ENCODE results near the gene LRCH1.

The LRCH1 gene

DNA sequence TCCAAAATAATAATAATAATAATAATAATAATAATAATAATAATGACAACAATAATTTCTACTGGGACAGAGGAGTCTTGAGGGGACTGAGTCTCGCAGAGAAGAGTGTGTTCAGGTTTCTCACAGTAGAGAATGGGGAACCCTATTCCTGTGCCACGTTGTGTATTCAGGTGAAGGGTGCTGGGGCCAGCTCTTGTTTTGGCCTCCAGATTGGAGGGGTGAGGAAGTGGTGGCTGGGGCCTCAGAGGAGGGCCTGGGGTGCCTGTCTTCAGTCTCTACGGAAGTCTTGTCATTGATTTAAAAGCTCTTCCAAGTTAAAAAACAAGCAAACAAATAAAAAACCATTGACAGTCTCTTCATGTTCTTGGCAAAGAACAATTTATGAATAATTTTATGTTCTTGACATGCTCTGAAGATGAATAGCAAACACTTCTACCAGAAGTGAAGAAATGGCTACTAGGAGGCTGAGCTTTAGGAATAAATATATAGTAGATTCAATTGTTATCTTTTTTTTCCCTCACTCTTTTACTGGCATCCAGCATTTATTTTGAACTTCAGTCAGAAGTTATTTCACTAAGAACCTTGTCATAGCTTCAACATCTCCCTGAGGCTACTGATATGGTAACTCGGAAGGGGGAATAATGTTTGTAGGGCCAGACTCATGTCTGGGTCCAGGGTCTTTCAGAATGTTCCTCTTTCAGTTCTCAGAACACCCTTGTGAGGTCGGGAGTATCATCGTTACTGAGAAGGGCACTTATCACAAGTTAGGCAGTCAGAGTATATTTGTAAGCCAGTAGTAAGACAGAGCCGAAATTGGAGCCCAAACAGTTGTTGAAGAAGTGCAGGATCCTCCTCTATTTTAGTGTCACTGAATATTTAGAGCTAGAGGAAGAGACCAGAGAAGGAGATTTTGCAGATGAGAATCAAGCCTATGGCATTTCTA lies 13.1 kb downstream of the LRCH1 start:
- ATAC-seq: no peak

DNA sequence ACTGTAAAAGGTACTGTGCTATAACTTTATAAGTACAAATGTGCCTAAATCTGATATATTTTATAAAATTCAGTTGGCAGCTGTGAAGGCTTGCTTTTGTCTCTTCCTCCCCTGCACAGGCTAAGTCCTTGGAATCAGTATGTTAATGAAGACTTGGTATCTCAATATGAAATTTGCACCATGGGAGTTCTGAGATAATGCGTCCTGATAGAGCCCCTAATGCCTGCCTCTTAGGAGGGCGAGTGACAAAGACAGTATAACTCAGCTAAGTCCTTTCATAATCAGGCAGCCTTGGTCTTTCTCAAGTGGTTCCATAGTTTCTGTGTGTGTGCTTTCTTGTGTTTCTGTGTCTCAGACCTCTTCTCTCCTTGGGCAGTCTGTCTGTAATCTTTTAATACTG lies 14.7 kb downstream of the LRCH1 start:
- ATAC-seq: no peak

DNA sequence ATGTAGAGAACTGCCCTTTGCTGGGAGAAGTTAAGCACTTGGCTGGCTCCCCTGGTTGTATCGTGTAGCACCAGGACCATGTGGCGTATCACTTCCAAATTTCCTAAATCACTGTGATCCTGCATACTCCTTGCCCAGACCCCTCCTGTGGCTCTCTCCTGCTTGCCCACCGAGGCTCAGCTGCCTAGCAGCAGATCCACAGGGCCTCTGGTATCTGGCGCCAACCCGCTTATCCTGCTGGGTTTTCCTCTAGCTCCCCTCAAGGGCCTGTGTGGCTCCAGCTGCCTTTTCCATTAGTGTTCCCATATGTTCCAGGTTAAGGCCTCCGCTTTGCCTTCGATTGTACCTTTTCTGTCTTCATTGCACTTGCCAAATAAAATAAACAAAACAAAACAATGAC lies 16.5 kb downstream of the LRCH1 start:
- ATAC-seq: no peak

DNA sequence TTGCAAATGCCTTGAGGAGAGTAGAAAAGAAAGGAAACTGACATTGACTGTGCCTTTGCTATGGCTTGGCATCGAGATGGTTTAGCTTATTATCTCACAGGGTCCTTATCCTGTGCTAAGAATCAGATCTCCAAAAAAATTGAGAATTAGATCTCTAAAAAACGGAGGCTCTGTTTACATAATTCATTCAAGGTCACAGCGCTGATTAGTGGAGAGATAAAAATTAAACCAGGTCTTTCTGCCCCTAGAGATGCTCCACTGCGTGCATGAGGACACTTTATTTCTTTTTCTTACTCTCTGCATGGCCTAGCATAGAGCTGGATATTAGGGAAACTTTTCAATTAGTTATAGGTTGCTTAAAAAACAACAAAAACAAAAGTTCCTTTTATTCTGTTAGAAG lies 17.3 kb downstream of the LRCH1 start:
- no peak for ATAC-seq

DNA sequence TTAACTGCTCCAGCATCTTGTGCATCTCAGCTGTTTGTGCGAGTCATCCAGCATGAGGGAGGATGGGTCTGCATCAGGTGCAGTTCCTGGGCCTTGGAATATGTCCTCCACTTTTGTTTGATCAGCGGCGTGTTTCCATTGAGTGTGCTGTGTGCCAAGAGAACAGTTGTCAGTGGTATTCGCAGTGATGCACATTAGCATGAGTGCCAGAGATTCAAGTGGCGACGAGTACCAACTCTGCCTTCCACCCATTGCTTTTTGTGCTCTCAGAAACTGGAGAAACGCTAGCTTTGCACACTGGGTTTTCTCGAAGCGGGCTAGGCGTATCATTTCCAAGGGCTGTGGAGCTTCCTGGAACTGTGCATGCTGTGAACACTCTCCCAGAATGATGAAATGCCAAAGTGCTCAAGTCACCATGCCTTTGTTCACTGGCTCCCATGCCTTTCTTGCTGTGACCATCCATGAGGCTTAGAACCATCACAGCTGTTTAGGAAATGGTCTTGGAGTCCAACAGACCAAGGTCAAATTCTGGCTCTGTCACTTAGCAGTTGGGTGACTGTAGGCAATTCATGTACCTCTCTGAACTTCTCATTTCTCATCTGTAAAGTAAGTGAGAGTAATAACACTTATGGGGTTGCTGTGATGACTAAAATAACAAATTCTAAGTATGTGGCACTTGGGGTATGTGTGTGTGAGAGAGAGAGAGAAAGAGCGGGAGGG lies 18.4 kb downstream of the LRCH1 start:
- ATAC-seq: peak; percentile 38 to 81

DNA sequence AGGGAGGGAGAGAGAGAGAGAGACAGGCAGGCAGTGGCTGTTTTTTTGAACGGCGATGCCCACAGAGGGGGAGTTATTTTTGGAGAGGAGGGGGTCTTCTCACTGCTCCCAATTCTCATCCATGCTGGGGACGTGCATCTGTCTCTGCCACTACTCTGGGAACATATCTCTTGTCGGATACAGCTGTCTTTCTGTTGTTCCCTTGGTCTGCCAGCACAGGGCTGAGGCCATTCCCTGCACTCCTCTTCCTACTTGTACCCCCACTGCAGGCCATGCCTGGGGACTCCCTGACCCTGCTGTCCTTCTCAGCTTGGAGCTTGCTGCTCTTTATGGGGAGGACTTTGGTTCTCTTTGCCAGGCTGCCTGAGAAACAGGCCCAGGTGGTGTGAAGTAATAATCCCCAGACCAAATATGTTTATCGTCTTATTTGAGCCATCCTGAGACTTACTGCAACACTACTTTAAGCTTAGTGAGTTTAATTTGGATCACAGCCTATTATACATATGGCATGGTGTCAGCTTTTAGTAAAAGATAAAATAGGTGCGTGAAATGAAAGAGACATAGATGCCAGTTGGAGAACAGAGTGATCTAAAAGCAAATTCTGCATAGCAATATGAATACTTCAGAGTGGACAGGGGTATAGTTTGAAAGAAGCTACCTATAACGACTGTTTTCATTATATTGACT lies 19.1 kb downstream of the LRCH1 start:
- no peak for ATAC-seq

DNA sequence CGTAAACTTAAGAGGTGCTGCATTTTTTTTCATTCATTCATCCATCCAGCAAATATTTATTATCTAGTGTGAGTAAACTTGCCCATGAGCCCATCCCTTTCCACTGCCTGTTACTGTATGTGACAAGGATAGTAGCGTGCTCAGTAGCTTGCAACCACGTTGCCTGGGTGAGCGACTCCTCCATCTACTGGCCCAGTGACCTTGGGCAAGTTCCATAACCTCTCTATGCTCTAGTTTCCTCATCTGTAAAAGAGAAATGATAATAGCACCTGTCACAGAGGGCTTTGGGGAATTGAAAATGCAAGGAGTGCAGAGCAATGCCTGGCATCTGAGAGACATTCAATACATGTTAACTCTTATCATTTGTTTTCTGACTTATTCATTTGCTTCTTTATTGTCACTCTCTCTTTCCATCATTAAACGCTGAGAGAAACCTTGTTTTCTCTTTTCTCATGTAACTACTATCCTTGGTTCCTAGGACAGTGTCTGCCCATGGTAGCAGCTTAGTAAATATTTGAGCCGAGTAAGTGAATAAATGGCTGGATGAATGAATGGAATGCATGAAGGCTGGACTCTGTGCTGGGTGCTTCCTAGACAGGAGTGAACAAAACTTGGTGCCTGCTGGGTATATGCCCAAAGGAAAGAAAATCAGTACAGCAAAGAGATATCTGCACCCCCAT lies 19.9 kb downstream of the LRCH1 start:
- no peak for ATAC-seq

DNA sequence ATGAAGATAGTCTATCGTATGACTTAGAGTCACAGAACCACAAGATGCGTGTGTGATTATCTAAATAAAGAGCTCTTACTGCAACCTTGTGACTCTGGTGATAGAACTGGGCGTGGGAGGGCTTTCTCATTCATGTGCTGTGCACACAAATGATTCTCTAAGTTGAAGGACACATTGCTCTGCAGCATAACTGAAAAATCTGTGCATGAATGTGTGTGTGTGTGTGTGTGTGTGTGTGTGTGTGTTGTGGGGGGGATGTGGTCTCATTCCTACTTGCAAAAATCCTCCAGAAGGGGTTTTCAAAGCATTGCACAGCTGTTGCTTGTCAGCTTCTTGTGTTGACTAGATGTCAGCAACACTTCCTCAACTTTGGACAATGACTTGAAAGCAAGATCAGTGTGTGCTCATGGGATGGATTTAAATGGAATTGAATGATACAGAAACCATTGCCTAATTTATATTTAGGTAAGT lies 22.4 kb downstream of the LRCH1 start:
- ATAC-seq: peak in 1 of 2 donors; percentile 17

DNA sequence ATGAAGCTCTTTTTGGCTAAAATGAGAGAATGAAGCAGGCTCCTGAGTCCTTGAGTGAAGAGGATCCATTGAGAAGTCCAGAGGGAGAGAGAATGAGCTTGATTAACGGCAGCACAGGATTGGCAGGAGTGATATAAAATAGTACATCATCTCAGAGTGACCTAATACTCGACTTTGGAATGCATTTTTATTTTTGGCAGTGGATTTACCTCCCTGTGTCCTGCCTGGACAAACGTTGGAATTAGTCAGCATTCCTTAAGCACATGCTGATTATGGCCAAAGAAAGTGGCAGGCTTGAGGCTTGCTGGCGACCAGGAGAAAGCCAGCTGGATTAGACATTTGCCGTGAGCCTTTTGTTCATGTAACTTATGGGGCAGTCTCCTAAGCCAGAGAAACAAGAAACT lies 22.9 kb downstream of the LRCH1 start:
- ATAC-seq: no peak

DNA sequence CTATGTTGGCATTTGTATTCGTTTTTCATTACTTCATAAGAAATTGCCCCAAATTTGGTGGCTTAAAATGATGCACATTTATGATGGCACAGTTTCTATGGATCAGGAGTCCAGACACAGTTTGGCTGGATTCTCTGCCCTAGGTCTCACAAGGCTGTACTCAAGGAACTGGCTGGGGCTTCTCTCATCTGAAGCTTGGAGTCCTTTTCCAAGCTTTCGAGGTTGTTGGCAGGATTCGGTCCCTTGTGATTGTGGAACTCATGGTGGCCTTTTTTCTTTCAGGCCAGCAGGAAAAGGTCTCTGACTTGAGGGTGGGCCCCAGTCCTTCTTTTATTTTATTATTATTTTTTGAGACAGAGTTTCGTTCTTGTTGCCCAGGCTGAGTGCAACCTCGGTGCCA lies 23.8 kb downstream of the LRCH1 start:
- no peak for ATAC-seq

DNA sequence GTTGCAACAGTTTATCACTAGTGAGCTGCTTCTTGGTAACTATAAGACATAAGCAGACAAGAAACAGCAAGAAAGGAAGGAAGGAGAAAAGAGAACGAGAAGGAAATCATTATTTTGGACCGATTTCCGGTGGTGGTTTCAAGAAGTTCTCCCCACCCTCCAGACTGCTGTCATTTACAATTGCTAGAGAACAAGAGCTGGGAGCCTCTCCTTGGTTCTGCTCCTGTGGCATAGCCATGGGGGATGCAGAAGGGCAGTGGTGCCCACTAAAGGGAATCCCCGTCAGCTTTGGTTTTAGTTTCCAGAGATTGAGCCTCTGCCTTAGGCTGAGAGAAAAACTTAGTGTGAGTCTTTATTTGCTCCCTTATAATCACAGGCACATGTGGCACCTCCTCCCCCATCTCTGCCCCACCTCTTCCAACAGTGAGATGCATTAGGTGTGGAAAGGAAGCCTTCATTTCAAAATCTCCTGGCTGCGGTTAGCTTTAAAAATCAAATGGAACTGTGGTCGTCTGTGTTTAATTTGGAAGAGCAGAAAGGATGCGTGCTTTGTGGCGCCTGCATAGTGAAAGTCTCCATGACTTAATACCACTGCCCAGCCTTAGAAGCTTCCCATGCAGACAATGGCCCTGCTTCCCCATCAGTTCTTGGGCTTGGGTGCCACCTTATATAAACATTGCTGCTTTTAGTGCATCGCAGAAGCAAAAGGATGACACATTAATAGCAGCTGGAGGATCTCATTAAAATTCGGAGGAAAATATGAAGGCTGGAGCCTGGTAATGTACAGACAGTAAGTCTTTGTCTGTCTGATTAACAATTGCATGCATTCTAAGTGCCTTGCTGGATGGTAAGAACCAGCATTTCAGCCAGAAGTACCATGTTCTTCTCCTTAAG lies 25.0 kb downstream of the LRCH1 start:
- peak; percentile 6 to 18 for ATAC-seq

DNA sequence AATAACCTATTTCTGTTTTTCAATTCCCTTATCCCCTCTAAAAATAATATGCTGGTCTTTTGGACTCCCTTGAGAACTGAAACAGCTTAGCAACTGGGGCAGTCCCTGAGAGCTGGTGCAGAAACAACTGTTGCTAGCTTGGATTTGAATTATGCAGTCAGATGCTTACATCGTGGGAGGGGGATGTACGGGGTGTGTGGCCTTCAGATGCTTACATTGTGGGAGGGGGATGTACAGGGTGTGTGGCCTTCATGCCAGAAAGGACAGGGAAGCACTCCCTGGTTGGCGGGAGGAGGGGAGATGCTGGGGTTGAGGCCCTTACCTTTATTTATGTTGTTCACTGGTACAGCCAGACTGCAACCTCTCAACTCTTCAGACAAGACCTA lies 25.6 kb downstream of the LRCH1 start:
- ATAC-seq: peak; percentile 57 to 70

DNA sequence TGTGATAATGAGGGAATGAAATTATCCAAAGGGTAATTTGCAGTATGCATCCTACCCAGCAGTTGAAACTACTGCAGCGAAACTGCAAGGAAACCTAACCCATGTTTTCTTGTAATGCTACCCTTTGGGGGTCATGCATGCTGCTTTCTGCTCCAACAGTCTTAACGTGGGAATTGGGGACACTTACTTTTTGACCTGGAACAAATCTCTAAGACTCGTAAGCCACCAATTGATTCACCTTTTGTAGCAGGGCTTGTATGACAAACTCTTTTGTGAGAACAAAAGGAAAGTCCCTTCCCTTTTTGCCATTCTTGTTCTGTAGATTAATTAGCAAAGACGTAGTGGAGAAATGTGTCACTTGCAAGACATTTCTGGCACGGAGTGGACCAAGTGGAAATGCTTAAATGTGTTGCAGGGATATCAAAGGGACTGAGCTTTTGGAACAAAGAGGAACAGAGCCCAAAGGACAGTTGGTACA lies 27.4 kb downstream of the LRCH1 start:
- peak in 1 of 2 donors; percentile 49 for ATAC-seq

DNA sequence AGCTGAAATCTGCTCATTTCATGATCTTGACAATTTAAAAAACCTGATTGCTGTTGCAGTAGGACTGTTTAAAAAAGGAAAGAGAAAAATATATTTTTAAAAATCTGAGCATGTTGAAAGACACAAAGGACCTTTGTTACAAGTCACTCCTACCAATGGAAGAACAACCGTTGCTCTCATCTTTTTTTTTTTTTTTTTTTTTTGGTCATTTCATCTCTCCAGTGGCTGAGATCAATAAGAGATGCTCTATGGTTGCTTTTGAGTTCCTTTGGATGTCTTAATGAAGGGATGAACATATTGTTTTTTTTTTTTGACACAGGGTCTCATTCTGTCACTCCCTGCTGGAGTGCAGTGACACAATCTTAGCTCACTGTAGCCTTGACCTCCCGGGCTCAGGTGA lies 29.2 kb downstream of the LRCH1 start:
- no peak for ATAC-seq

DNA sequence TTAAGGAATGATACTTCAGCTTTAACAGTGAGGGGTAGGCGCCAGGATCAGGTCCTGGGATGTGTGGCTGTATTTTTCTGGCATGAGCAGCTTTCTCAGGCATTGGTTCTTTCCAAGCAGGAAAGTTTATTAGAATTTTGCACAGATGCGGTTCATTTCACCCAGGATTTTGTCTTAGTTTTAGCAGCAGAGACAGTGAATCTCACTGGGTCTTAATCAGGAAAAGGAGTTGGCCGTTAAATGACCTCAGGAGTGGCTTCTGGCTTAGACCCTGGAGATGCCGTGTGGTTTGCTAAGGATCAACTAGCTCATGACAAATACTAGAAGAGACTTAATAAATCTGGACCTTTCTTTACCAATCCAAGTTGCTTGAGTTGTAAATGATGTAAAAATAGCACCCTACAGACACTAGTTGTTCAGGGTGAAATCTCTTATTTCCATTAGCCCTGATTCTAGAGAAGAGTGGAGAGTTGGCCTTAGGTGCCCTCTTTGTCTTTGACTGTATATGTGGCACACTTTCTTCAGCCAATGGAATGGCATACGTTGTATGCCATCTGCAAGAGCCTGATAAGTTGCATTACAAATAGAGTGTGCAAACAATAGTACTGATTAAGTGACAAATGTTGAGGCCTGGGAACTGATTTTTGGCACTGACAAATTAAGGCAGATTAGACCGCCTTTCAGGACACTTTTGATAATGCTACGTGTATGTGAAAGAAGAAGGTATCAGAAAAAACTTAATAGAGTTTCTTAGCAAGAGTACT lies 34.0 kb downstream of the LRCH1 start:
- no peak for ATAC-seq

DNA sequence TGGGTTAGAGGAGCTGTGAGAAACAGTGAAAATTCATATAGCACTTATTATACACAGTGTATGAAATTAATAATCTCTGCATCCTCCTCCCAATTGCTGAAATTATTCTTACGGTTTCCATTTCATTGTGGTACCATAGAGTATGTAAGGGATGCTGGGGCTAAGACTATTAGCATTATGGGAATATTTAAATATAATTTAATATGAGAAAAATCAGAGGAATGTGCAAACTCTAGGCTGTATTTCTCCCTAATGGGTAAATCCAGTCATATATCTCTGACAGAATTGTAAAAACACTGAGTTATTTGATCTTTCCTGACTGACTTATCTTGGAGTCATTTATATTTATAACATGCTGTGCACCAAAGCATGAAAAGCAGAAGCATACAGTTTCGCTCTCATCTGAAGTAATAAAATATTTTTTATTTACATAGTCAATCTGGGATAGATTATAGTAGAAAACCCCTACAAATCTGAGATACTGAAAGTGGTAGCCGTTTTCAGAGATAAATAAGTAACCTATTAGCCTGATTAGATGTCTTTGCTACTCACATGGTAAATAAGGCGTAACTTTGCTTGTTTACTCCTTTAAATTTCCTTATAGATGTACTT lies 34.9 kb downstream of the LRCH1 start:
- ATAC-seq: peak in 1 of 2 donors; percentile 20

DNA sequence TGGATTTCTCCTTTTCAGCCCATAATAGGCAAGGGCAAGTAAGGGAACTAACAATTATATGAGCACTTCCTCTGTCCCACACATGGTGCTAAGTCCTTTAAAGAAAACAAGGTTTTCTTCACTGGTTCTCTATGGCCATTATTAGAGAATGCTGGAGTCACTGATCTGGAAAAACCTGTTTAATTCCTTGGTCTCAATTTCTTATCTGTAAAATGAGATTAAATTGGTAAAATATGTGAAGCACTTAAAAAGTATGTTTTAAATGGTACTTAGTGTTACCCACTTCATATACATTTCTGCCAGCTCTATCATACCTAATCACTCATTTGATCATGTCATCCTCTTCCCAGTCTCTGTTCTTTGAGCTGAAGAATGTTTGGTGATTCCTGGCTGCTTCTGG lies 39.4 kb downstream of the LRCH1 start:
- no peak for ATAC-seq

DNA sequence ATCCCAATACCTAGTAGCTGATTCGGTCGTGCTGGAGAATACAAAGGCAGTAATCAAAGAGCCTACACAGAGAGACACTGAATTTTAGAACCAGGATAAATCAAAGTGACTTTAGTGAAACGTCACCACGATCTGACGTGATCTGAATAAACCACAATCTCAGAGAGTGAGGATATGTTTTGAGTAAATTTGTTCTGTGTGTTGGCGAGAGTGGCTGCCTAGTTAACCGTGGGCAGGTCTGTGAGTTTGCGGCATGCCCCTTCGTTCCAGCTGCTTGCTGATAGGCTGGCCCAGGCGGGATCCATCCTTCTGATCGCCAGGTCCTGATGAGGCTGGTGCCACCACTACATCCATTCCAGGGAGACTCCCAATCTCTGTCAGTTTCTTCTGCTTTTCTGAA lies 40.4 kb downstream of the LRCH1 start:
- peak; percentile 90 to 97 for ATAC-seq

DNA sequence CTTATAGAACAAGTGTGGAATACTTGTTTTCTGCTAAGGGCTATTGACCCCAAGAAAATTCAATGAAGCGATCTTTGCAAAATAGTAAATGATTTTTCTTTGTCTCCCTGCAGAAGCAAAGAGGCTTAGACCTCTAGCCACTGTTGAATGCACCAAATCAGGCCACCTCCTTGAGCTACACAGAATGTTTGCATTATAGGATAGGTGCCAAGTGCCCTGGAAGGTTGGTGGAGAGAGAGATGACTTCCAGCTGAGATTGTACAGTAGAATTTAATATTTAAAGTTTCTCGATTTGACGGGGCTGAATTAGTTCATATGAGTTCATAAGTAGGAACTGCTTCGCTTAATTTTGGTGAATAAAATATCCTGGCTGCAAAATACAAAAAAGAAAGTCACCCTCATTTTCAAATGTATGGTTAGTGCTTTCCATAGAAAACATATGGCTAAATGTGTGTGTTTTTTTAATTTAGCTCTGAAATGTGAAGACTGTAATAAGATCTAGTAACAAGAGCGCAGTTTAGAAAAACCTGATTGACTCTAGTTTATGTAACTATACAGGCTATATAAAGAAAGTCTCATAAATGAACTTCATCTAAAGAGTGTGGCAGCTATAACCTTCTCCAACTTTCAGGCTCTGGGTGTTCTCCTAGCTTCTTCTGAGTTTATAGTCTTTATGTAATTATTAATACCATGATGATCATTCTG lies 41.6 kb downstream of the LRCH1 start:
- ATAC-seq: no peak

Measured in activated CD4-positive, CD25-positive, alpha-beta regulatory T cell treated with anti-CD3 and anti-CD28 coated beads, Interleukin-2, amount 50 U/mL, for 24 hours (primary cell).